ENCODE measurements around the gene PFKL.

DNA sequence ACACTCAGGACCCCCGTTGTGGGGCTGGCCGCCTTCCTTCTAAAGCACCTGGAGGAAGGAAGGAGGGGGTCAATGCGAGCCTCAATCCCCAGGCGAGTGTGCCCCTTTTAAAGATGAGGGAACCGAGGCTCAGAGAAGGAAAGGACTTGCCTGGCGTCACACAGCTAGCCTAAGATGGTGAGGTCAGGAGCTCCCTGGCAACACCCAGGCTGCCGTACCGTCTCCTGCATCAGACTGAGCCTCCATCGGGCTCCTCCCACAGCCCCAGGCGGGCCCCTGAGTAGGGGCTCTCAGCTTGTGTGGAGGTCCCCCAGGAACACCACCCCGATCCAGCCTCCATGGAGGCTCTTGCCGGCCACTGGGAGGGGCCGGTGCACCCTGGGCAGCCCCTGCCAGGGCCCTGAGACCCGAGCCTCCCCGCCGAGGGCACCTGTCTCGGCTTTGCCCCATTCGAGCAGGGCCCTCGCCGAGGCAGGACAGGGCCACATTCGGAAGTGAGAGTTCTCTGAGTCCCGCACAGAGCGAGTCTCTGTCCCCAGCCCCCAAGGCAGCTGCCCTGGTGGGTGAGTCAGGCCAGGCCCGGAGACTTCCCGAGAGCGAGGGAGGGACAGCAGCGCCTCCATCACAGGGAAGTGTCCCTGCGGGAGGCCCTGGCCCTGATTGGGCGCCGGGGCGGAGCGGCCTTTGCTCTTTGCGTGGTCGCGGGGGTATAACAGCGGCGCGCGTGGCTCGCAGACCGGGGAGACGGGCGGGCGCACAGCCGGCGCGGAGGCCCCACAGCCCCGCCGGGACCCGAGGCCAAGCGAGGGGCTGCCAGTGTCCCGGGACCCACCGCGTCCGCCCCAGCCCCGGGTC is 14.5 kb upstream of the PFKL start, which contains the start of gene AIRE:
- TF ChIP-seq, protein P1, sequence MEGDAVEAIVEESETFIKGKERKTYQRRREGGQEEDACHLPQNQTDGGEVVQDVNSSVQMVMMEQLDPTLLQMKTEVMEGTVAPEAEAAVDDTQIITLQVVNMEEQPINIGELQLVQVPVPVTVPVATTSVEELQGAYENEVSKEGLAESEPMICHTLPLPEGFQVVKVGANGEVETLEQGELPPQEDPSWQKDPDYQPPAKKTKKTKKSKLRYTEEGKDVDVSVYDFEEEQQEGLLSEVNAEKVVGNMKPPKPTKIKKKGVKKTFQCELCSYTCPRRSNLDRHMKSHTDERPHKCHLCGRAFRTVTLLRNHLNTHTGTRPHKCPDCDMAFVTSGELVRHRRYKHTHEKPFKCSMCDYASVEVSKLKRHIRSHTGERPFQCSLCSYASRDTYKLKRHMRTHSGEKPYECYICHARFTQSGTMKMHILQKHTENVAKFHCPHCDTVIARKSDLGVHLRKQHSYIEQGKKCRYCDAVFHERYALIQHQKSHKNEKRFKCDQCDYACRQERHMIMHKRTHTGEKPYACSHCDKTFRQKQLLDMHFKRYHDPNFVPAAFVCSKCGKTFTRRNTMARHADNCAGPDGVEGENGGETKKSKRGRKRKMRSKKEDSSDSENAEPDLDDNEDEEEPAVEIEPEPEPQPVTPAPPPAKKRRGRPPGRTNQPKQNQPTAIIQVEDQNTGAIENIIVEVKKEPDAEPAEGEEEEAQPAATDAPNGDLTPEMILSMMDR (IDR thresholded peaks at IDR 0.05; ENCODE audit: low read depth, low read length): no peak
- TF ChIP-seq POLR2A (IDR thresholded peaks at IDR 0.05; ENCODE audit: extremely low read depth, insufficient read length) (no peak), MYC (IDR thresholded peaks at IDR 0.05; ENCODE audit: low read depth, low read length) (no peak)
- TF ChIP-seq, protein P2, sequence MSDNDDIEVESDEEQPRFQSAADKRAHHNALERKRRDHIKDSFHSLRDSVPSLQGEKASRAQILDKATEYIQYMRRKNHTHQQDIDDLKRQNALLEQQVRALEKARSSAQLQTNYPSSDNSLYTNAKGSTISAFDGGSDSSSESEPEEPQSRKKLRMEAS (IDR thresholded peaks at IDR 0.05; ENCODE audit: low read depth, low read length): no peak

All from NB4 (cell line).